Hepatocyte (in vitro differentiated cells): ENCODE results near the gene TPRN. TPM values are rescaled to one million over a fixed set of nuclear protein-coding genes. Genes with fewer than 3 reads are reported as not detected.
A peak's percentile ranks its signal among the peaks of the same experiment; 100 is the strongest.

ENCODE experiments used
- DNase-seq: peaks from one replicate; pipeline ENCODE4 v3.0.0-alpha.2; 2016; ENCODE audit warnings: low spot score
- H2AFZ ChIP-seq: fragments of 200-600 bp; sonication (generic); 2 replicates; pipeline ENCODE4 v1.6.0; 2016; ENCODE audit warnings: antibody characterized with exemption, mild to moderate bottlenecking
- H3K27ac ChIP-seq: fragments of 200-600 bp; sonication (generic); 2 replicates; pipeline ENCODE4 v1.5.1; 2016; ENCODE audit warnings: mild to moderate bottlenecking
- H3K27me3 ChIP-seq: fragments of 200-600 bp; sonication (generic); 2 replicates; pipeline ENCODE4 v1.6.1; 2016
- H3K36me3 ChIP-seq: fragments of 200-600 bp; sonication (generic); replicated peaks from 2 replicates; pipeline ENCODE4 v1.5.1; 2016; ENCODE audit warnings: low read depth; ENCODE audit not compliant: insufficient read depth
- H3K4me1 ChIP-seq: fragments of 200-600 bp; sonication (generic); 2 replicates; pipeline ENCODE4 v1.5.1; 2016; ENCODE audit warnings: mild to moderate bottlenecking, moderate library complexity; ENCODE audit not compliant: insufficient read depth
- H3K4me2 ChIP-seq: fragments of 200-600 bp; sonication (generic); 2 replicates; pipeline ENCODE4 v1.6.0; 2016
- H3K4me3 ChIP-seq: fragments of 200-600 bp; sonication (generic); 2 replicates; pipeline ENCODE4 v1.5.1; 2016; ENCODE audit warnings: mild to moderate bottlenecking
- H3K79me2 ChIP-seq: fragments of 200-600 bp; sonication (generic); 2 replicates; pipeline ENCODE4 v1.6.0; 2017; ENCODE audit warnings: mild to moderate bottlenecking
- H3K9me2 ChIP-seq: fragments of 200-600 bp; sonication (generic); replicated peaks from 2 replicates; pipeline ENCODE4 v1.6.0; 2017; ENCODE audit warnings: mild to moderate bottlenecking; ENCODE audit not compliant: insufficient read depth
- H3K9me3 ChIP-seq: fragments of 200-600 bp; sonication (generic); 2 replicates; pipeline ENCODE4 v1.5.1; 2016; ENCODE audit warnings: low read depth, mild to moderate bottlenecking
- H4K20me1 ChIP-seq: fragments of 200-600 bp; sonication (generic); 2 replicates; pipeline ENCODE4 v1.6.0; 2016; ENCODE audit warnings: mild to moderate bottlenecking; ENCODE audit not compliant: insufficient read depth, poor library complexity, severe bottlenecking
- CTCF ChIP-seq: fragments of 200-600 bp; sonication (generic); IDR thresholded peaks from 2 replicates; pipeline ENCODE4 v1.5.1; 2016; ENCODE audit warnings: antibody characterized with exemption, mild to moderate bottlenecking; ENCODE audit not compliant: poor library complexity
- EZH2 ChIP-seq: fragments of 200-600 bp; sonication (generic); IDR thresholded peaks from 2 replicates; pipeline ENCODE4 v1.6.1; 2016; ENCODE audit warnings: antibody characterized with exemption, mild to moderate bottlenecking, borderline replicate concordance
- EZH2phosphoT487 ChIP-seq: fragments of 200-600 bp; sonication (generic); IDR thresholded peaks from one replicate; pipeline ENCODE4 v1.6.1; 2018; ENCODE audit warnings: antibody characterized with exemption, mild to moderate bottlenecking, low read depth, moderate library complexity; ENCODE audit not compliant: unreplicated experiment, severe bottlenecking
- WGBS: methylation state at CpG from one replicate; pipeline ENCODE4 v1.1.6; 2016; ENCODE audit warnings: low lambda C conversion rate; ENCODE audit errors: missing lambda C conversion rate; 5-methylcytosine and 5-hydroxymethylcytosine counted together
- polyA plus RNA-seq: library from polyadenylated mRNA; unstranded; fragments of >200 nt; fragmentation: Nextera tagmentation; extraction: Ambion mirVana; gene quantifications from 2 replicates; pipeline ENCODE4 v1.2.1, GENCODE V29; 2016
- total RNA-seq: library from RNA; depleted of rRNA; stranded (reverse); fragments of >200 nt; gene quantifications from 2 replicates; pipeline ENCODE4 v1.2.3, GENCODE V29; 2014

The TPRN gene
- total and polyA plus RNA-seq, 2 experiments from 2014 or later: 34.4 to 104 TPM

- no peaks in the 10 kb centered on the region for H3K9me2 ChIP-seq
- H3K9me3 ChIP-seq: no peaks in the 10 kb centered on the region
- 13% methylated on average over 10 of the region's 61 CpGs for WGBS
- no peaks in the 10 kb centered on the region for H3K27me3 ChIP-seq
- no peaks in the 10 kb centered on the region for H3K79me2 ChIP-seq
- H4K20me1 ChIP-seq: no peaks in the 10 kb centered on the region
- TF ChIP-seq EZH2: no peak
- no peak for TF ChIP-seq CTCF
- no peak for TF ChIP-seq EZH2phosphoT487
- H3K27ac ChIP-seq: no peak overlapping the region
- peak overlapping the region; percentile 93 for H3K4me2 ChIP-seq
- no peak overlapping the region for H3K4me3 ChIP-seq
- DNase-seq: no peak
- H3K4me1 ChIP-seq: peaks cover 39% of the 10 kb centered on the region
- no peaks in the 10 kb centered on the region for H3K36me3 ChIP-seq
- no peak overlapping the region for H2AFZ ChIP-seq
These were observed 21.1 kb upstream of the TPRN start for GRCh38 chr9:137221506-137222111.

DNA sequence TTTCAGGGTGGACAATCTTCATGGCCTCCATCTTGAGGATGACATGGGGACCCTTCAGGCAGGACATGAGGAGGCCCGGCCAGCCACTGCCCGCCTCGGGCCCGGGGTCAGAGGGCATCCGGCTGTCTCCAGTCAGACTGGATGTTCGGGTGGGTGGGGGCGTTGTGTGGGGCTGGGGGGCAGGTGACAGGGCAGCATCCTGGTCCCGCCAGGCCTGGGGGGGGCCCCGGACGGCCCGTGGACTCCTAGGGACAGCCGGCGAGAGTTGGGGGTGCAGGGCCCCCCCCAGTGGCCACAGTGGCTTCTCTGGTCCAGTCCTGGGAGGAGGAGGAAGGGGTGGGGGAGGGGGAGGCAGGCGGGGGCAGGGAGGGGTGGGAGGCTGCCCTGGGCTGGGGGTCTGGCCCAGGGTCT, 20.6 kb upstream of the TPRN start:
- Histone ChIP-seq H3K4me1 (peaks cover 34% of the 10 kb centered on the region), H3K79me2 (no peaks in the 10 kb centered on the region), H3K9me2 (no peaks in the 10 kb centered on the region), H3K27me3 (no peaks in the 10 kb centered on the region), H2AFZ (no peak overlapping the region), H3K4me2 (peak overlapping the region; percentile 93), H3K27ac (no peak overlapping the region), H4K20me1 (no peaks in the 10 kb centered on the region), H3K4me3 (no peak overlapping the region), H3K9me3 (no peaks in the 10 kb centered on the region), H3K36me3 (no peaks in the 10 kb centered on the region)
- TF ChIP-seq CTCF (no peak), EZH2phosphoT487 (no peak), EZH2 (no peak)
- no peak for DNase-seq
- 91% methylated on average over 6 of the region's 14 CpGs for WGBS

GRCh38 chr9:137220317-137221094, 20.0 kb upstream of the TPRN start:
- no peak overlapping the region for H3K4me3 ChIP-seq
- 93% methylated on average over 47 of the region's 52 CpGs for WGBS
- no peak for TF ChIP-seq EZH2
- no peak for TF ChIP-seq EZH2phosphoT487
- no peak for TF ChIP-seq CTCF
- H4K20me1 ChIP-seq: no peaks in the 10 kb centered on the region
- H3K4me2 ChIP-seq: no peak overlapping the region
- no peak overlapping the region for H3K27ac ChIP-seq
- H3K36me3 ChIP-seq: no peaks in the 10 kb centered on the region
- H3K4me1 ChIP-seq: peaks cover 34% of the 10 kb centered on the region
- no peaks in the 10 kb centered on the region for H3K27me3 ChIP-seq
- no peaks in the 10 kb centered on the region for H3K9me3 ChIP-seq
- no peaks in the 10 kb centered on the region for H3K79me2 ChIP-seq
- H3K9me2 ChIP-seq: no peaks in the 10 kb centered on the region
- no peak overlapping the region for H2AFZ ChIP-seq
- DNase-seq: no peak
